ENCODE data around the gene CRACR2A. TPM values are rescaled to one million over a fixed set of nuclear protein-coding genes. Genes with fewer than 3 reads are reported as not detected.

CRACR2A gene
- total RNA-seq, 4 donors from 2014 or later = 4.8 to 18.2 (median 10.6) TPM

DNA sequence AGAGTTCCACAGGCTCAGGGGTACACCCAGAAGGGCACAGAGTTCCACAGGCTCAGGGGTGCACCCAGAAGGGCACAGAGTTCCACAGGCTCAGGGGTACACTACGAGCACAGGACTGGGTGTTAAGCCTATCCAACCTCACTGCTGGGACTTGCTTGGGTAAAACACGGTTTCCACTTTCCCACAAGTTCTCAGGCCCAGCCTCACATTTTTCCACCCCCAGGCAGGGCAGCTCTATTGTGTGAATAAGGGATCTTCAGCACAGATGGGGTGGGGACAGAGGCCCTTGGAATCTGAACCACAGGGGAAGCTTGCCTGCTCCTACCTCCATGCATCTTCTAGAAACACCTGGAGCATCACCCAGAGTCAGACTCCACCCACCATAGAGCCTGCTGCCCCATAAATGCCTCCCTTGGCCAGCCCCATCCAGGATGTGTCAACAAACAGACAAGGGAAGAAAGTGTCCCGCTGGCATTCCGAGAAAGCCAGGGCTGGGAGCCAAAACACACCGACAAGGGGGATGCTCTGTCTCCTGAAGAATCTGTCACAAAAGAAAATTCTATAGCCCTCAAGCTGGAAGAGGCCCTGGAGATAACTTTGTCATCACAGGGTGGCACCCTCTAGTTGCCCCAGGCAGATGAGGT is 4.8 kb downstream of the CRACR2A start:
- Histone ChIP-seq H3K27me3 (peaks cover 3% of the 10 kb centered on the region), H3K4me3 (no peak overlapping the region), H3K27ac (no peak overlapping the region), H3K4me1 (peaks cover 9% of the 10 kb centered on the region), H3K9me3 (peaks cover 5% of the 10 kb centered on the region), H3K36me3 (no peaks in the 10 kb centered on the region)
- DNase-seq (ENCODE audit: low spot score in 2 of 2) = no peak
- TF ChIP-seq, protein P1, sequence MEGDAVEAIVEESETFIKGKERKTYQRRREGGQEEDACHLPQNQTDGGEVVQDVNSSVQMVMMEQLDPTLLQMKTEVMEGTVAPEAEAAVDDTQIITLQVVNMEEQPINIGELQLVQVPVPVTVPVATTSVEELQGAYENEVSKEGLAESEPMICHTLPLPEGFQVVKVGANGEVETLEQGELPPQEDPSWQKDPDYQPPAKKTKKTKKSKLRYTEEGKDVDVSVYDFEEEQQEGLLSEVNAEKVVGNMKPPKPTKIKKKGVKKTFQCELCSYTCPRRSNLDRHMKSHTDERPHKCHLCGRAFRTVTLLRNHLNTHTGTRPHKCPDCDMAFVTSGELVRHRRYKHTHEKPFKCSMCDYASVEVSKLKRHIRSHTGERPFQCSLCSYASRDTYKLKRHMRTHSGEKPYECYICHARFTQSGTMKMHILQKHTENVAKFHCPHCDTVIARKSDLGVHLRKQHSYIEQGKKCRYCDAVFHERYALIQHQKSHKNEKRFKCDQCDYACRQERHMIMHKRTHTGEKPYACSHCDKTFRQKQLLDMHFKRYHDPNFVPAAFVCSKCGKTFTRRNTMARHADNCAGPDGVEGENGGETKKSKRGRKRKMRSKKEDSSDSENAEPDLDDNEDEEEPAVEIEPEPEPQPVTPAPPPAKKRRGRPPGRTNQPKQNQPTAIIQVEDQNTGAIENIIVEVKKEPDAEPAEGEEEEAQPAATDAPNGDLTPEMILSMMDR (IDR thresholded peaks at IDR 0.05) = no peak
- TF ChIP-seq POLR2A (IDR thresholded peaks at IDR 0.05) = no peak
- no peak for TF ChIP-seq POLR2AphosphoS5 (IDR thresholded peaks at IDR 0.05)
- no peak for TF ChIP-seq EP300 (IDR thresholded peaks at IDR 0.05)
- WGBS = 42% methylated on average over 4 of the region's 5 CpGs

DNA sequence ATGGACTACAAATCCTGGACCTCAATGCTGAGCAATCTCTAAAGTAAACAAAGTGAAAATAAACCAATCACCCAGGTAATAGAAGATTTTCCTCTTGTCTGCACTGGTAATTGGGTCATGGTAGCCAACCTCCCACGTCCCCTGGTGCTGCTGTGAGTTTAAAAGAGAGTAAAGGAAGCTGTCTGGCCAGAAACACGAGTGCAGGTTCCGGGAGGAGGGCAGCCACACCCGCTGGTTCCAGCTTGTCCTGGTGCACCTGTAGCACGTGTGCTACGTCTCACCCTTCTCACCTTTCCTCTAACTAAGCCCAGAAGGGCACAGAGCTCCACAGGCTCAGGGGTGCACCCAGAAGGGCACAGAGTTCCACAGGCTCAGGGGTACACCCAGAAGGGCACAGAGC is 5.4 kb downstream of the CRACR2A start:
- WGBS = 36% methylated on average over 6 of the region's 6 CpGs
- TF ChIP-seq POLR2AphosphoS5 (IDR thresholded peaks at IDR 0.05) = no peak
- TF ChIP-seq, protein P1 (IDR thresholded peaks at IDR 0.05) = no peak
- H3K27ac ChIP-seq = no peak overlapping the region
- peaks cover 3% of the 10 kb centered on the region for H3K4me1 ChIP-seq
- no peak overlapping the region for H3K4me3 ChIP-seq
- peaks cover 5% of the 10 kb centered on the region for H3K9me3 ChIP-seq
- DNase-seq (ENCODE audit: low spot score in 2 of 2) = no peak
- no peaks in the 10 kb centered on the region for H3K27me3 ChIP-seq
- no peaks in the 10 kb centered on the region for H3K36me3 ChIP-seq

DNA sequence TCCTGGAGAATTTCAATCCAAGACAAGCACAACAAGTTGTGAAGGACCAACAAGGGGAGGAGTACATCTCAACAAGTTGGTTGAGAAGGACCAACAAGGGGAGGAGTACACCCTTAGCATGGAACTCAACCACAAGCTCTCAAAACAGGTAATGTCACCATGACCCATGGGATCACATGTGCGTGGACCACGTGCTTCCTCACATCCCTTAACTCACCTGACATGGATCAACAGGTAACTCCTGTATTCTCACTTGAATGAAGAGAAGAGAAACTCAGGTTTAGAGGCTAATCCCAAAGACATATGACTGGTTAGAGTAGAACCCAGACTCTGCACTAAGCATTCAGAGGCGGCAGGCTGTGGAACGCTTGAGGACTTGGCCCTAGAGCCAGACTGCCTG is 6.2 kb downstream of the CRACR2A start:
- Histone ChIP-seq H3K4me1 (no peaks in the 10 kb centered on the region), H3K9me3 (peaks cover 5% of the 10 kb centered on the region), H3K27ac (no peak overlapping the region), H3K36me3 (no peaks in the 10 kb centered on the region), H3K4me3 (no peak overlapping the region), H3K27me3 (no peaks in the 10 kb centered on the region)
- 98% methylated on average over 4 of the region's 4 CpGs for WGBS
- TF ChIP-seq EP300 (IDR thresholded peaks at IDR 0.05) = no peak
- no peak for TF ChIP-seq POLR2A (IDR thresholded peaks at IDR 0.05)
- TF ChIP-seq, protein P1 (IDR thresholded peaks at IDR 0.05) = no peak
- no peak for TF ChIP-seq POLR2AphosphoS5 (IDR thresholded peaks at IDR 0.05)
- no peak for DNase-seq (ENCODE audit: low spot score in 2 of 2)

DNA sequence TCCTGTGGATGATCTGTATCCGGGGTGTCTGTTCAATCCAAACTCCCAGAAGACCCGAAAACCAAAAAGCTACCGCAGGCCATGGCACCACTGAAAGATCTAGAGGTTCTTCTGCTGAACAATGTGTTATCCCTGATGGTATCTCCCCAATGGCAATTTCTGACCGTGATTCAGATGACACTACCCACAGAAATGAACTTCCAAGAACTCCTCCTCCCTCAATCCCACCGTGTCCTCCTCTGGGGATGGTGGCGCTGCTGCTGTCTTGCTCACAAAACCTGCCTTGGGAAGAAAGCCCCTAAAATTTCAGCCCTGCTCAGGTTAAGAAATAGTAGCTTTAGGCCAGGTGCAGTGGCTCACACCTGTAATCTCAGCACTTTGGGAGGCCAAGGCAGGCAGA is 7.8 kb downstream of the CRACR2A start:
- Histone ChIP-seq H3K27ac (no peak overlapping the region), H3K27me3 (no peaks in the 10 kb centered on the region), H3K9me3 (peaks cover 5% of the 10 kb centered on the region), H3K4me3 (no peak overlapping the region), H3K4me1 (no peaks in the 10 kb centered on the region), H3K36me3 (no peaks in the 10 kb centered on the region)
- no peak for DNase-seq (ENCODE audit: low spot score in 2 of 2)
- WGBS = 88% methylated on average over 6 of the region's 6 CpGs
- TF ChIP-seq POLR2AphosphoS5 (IDR thresholded peaks at IDR 0.05) (no peak), EP300 (IDR thresholded peaks at IDR 0.05) (no peak)

DNA sequence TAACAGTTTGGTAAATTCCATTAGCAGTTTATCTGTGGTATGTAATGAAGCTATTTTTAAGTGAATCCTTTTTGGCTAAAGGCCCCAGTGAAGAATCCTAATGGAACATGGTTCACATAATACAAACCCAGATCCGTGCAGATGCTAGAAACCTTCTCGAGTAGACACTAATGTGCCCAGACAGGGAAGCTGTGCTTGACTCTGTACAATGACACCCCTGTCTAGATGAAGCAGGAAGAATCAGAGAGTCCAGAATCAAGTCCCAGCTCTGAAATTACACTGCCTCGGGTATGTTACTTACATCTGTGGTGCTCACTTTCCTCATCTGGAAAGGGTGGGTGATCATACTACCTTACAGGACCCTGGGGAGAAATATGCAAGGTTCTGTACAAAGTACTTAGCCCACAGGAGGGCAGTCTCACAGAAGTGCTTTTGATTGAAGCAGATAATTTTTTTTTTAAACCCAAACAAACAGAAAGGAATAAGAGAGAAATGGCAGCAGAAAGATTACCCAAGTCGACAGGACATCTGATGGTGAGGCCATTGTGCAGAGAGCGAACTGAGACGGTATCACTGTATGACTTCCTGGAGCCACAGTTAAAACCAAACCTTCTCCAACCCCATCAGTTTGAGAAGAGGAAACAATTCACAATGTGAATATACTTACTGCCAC is 8.5 kb downstream of the CRACR2A start:
- no peak overlapping the region for H3K4me3 ChIP-seq
- no peak overlapping the region for H3K27ac ChIP-seq
- TF ChIP-seq POLR2A (IDR thresholded peaks at IDR 0.05) (no peak), POLR2AphosphoS5 (IDR thresholded peaks at IDR 0.05) (no peak), EP300 (IDR thresholded peaks at IDR 0.05) (no peak)
- TF ChIP-seq, protein P1 (IDR thresholded peaks at IDR 0.05) = no peak

More for the DNA sequence above, 8.5 kb downstream of the CRACR2A start:
- no peaks in the 10 kb centered on the region for H3K27me3 ChIP-seq
- no peaks in the 10 kb centered on the region for H3K36me3 ChIP-seq
- H3K9me3 ChIP-seq = peaks cover 5% of the 10 kb centered on the region
- H3K4me1 ChIP-seq = no peaks in the 10 kb centered on the region
- WGBS = 80% methylated on average over 6 of the region's 6 CpGs
- DNase-seq (ENCODE audit: low spot score in 2 of 2) = no peak

Measured in suprapubic skin (tissue), 4 donors.